HepG2 (cell line): Measurements from ENCODE around the gene EXTL1. TPM values are rescaled to one million over a fixed set of nuclear protein-coding genes. Genes with fewer than 3 reads are reported as not detected.

ENCODE experiments used
- AGO1 ChIP-seq: fragments of 200-400 bp; formaldehyde crosslinking; IDR thresholded peaks from 2 replicates; pipeline ENCODE4 v1.6.1; 2017; ENCODE audit warnings: mild to moderate bottlenecking, low read depth, low read length, moderate library complexity; ENCODE audit not compliant: poor library complexity, severe bottlenecking
- CHCHD3 ChIP-seq: sonication (generic); formaldehyde crosslinking; IDR thresholded peaks from 2 replicates; pipeline ENCODE4 v1.8.0; 2022; ENCODE audit warnings: mild to moderate bottlenecking, missing genetic modification reagents, moderate library complexity
- FOXJ3 ChIP-seq: sonication (generic); formaldehyde crosslinking; IDR thresholded peaks from 2 replicates; pipeline ENCODE4 v1.4.0; 2020; ENCODE audit warnings: missing genetic modification reagents, mild to moderate bottlenecking, borderline replicate concordance
- KAT7 ChIP-seq: IDR thresholded peaks from 2 replicates; pipeline ENCODE4 v1.6.1; 2018; ENCODE audit warnings: borderline replicate concordance, missing compliant biosample characterization
- NFYC ChIP-seq: IDR thresholded peaks from 2 replicates; pipeline ENCODE4 v1.6.1; 2016; ENCODE audit warnings: missing genetic modification reagents, missing compliant biosample characterization
- SP1 ChIP-seq, 2 experiments: fragments of 450-650 bp in 1 of 2; sonication (generic) in 1 of 2; formaldehyde crosslinking in 1 of 2; IDR thresholded peaks; 2 replicates each; pipeline versions ENCODE4 v1.4.0 to v1.6.1; 2016 to 2020; ENCODE audit warnings: missing genetic modification reagents in 1 of 2
- TBL1XR1 ChIP-seq: fragments of 150-350 bp; IDR thresholded peaks from 2 replicates; pipeline ENCODE4 v1.6.1; 2014; ENCODE audit warnings: borderline replicate concordance, low read length; ENCODE audit not compliant: partially characterized antibody
- TBX2 ChIP-seq: sonication (generic); formaldehyde crosslinking; IDR thresholded peaks from 2 replicates; pipeline ENCODE4 v1.5.0; 2020; ENCODE audit warnings: missing genetic modification reagents, mild to moderate bottlenecking, borderline replicate concordance
- ZBTB26 ChIP-seq: IDR thresholded peaks from 2 replicates; pipeline ENCODE4 v1.6.1; 2016; ENCODE audit warnings: missing compliant biosample characterization, missing genetic modification reagents, borderline replicate concordance
- ZBTB4 ChIP-seq: sonication (generic); formaldehyde crosslinking; IDR thresholded peaks from 2 replicates; pipeline ENCODE4 v1.4.0; 2020; ENCODE audit warnings: missing genetic modification reagents, mild to moderate bottlenecking, borderline replicate concordance
- ZBTB43 ChIP-seq: sonication (generic); formaldehyde crosslinking; conservative IDR thresholded peaks from 2 replicates; pipeline ENCODE4 v1.4.0; 2020; ENCODE audit warnings: missing genetic modification reagents
- ZFP91 ChIP-seq: sonication (generic); formaldehyde crosslinking; IDR thresholded peaks from 2 replicates; pipeline ENCODE4 v1.9.0; 2022; ENCODE audit warnings: missing genetic modification reagents, mild to moderate bottlenecking, borderline replicate concordance
- ZMAT3 ChIP-seq: sonication (generic); formaldehyde crosslinking; conservative IDR thresholded peaks from 2 replicates; pipeline ENCODE4 v1.7.0; 2021; ENCODE audit warnings: missing genetic modification reagents
- ZNF292 ChIP-seq: sonication (generic); formaldehyde crosslinking; IDR thresholded peaks from 2 replicates; pipeline ENCODE4 v1.8.1; 2022; ENCODE audit warnings: mild to moderate bottlenecking, low read depth, missing genetic modification reagents, borderline replicate concordance
- ZNF333 ChIP-seq: sonication (generic); formaldehyde crosslinking; IDR thresholded peaks from 2 replicates; pipeline ENCODE4 v1.4.0; 2020; ENCODE audit warnings: mild to moderate bottlenecking, missing genetic modification reagents, borderline replicate concordance
- polyA plus RNA-seq, 8 experiments: library from polyadenylated mRNA; depleted of rRNA in 3 of 8; stranded (reverse) in 7 of 8; unstranded in 1 of 8; fragments of >200 nt; fragmentation: Illumina TruSeq in 4 of 8; extraction: Trizol in 4 of 8; gene quantifications; 2 replicates each; pipeline versions ENCODE4 v1.2.1 to v1.2.3, GENCODE V29; 2011 to 2016; ENCODE audit warnings: low read depth in 4 of 8, missing spikeins in 1 of 8, mixed read lengths in 1 of 8; ENCODE audit not compliant: insufficient read depth in 1 of 8
- total RNA-seq, 5 experiments: library from RNA; depleted of rRNA; stranded (reverse); fragments of >200 nt; fragmentation: Illumina TruSeq; extraction: Trizol; gene quantifications; 2 replicates each; pipeline ENCODE4 v1.2.3, GENCODE V29; 2016; ENCODE audit warnings: low read depth in 1 of 5
- TF ChIP-seq, protein P1 (sequence below): sonication (generic); formaldehyde crosslinking; IDR thresholded peaks from 2 replicates; pipeline ENCODE4 v1.9.0; 2021; ENCODE audit warnings: missing genetic modification reagents, borderline replicate concordance

The EXTL1 gene
- total and polyA plus RNA-seq, 2 of the 13 experiments (the other 11 are each of a cell fraction or from before 2014, with no cell fraction given), result 0.35 to 1.0 TPM

DNA sequence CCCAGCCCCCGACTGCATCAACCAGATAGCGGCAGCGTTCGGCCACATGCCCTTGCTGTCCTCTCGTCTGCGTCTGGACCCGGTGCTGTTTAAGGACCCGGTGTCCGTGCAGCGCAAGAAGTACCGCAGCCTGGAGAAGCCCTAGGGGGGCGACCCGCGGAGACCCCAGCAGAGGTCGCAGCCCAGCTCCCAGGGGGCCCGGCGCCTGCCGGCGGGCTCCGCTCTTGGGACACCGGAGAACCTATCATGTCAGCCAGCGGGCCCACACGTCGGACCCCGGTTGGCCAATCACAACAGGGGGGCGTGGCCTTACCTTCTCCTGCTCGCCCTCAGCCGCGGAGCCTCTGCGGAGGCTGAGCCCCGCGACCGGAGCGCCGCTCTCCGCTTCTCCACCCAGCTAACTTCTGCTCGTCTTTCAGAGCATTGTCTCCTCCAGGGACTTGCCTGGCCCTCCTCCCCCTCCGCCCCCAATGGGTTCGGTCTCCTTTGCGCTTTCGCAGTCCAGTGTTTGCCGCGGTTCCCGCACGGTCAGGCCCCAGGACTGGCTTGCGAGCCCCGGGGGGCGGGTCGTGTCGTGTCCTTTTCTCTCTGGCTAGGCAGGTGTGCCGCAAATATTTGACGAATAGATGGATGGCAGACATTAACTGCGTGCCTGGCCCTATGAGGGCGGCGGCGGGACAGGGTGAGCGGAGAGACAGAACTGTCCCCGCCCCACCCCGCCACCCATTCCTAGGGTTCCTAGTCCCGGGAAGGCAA, 13.8 kb downstream of the EXTL1 start (continued):
- TF ChIP-seq TBX2 (CRISPR knock-in tag), result peak; percentile 38; the same call in 1 of the 2 replicates
- 0 out of 2 replicates have a peak, but pooled peaks have one; percentile 71 for TF ChIP-seq CHCHD3 (CRISPR knock-in tag)
- TF ChIP-seq ZBTB26, result peak; percentile 55
- TF ChIP-seq AGO1, result peak; percentile 64
- peak; percentile 70; the same call in 1 of the 2 replicates for TF ChIP-seq ZMAT3 (CRISPR knock-in tag)
- 0 out of 2 replicates have a peak, but pooled peaks have one; percentile 10 for TF ChIP-seq ZBTB43
- peak; percentile 35; the same call in 1 of the 2 replicates for TF ChIP-seq ZBTB4
- TF ChIP-seq ZNF333 (CRISPR knock-in tag), result no peak
- TF ChIP-seq ZNF292, result no peak
- TF ChIP-seq TBL1XR1, result no peak
- peak; percentile 86 for TF ChIP-seq NFYC (CRISPR knock-in tag)
- no peak for TF ChIP-seq SP1 (IDR thresholded peaks at IDR 0.05)
- peak; percentile 83 for TF ChIP-seq SP1 (CRISPR knock-in tag; IDR thresholded peaks at IDR 0.05)
- TF ChIP-seq, protein P1, sequence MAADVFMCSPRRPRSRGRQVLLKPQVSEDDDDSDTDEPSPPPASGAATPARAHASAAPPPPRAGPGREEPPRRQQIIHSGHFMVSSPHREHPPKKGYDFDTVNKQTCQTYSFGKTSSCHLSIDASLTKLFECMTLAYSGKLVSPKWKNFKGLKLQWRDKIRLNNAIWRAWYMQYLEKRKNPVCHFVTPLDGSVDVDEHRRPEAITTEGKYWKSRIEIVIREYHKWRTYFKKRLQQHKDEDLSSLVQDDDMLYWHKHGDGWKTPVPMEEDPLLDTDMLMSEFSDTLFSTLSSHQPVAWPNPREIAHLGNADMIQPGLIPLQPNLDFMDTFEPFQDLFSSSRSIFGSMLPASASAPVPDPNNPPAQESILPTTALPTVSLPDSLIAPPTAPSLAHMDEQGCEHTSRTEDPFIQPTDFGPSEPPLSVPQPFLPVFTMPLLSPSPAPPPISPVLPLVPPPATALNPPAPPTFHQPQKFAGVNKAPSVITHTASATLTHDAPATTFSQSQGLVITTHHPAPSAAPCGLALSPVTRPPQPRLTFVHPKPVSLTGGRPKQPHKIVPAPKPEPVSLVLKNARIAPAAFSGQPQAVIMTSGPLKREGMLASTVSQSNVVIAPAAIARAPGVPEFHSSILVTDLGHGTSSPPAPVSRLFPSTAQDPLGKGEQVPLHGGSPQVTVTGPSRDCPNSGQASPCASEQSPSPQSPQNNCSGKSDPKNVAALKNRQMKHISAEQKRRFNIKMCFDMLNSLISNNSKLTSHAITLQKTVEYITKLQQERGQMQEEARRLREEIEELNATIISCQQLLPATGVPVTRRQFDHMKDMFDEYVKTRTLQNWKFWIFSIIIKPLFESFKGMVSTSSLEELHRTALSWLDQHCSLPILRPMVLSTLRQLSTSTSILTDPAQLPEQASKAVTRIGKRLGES, result no peak
- peak; percentile 79 for TF ChIP-seq ZFP91
- TF ChIP-seq KAT7 (CRISPR knock-in tag), result peak; percentile 29; the same call in 1 of the 2 replicates
- TF ChIP-seq FOXJ3, result no peak
